ENCODE measurements around the gene ZNF385A.
A peak's percentile ranks its signal among the peaks of the same experiment; 100 is the strongest.

DNA sequence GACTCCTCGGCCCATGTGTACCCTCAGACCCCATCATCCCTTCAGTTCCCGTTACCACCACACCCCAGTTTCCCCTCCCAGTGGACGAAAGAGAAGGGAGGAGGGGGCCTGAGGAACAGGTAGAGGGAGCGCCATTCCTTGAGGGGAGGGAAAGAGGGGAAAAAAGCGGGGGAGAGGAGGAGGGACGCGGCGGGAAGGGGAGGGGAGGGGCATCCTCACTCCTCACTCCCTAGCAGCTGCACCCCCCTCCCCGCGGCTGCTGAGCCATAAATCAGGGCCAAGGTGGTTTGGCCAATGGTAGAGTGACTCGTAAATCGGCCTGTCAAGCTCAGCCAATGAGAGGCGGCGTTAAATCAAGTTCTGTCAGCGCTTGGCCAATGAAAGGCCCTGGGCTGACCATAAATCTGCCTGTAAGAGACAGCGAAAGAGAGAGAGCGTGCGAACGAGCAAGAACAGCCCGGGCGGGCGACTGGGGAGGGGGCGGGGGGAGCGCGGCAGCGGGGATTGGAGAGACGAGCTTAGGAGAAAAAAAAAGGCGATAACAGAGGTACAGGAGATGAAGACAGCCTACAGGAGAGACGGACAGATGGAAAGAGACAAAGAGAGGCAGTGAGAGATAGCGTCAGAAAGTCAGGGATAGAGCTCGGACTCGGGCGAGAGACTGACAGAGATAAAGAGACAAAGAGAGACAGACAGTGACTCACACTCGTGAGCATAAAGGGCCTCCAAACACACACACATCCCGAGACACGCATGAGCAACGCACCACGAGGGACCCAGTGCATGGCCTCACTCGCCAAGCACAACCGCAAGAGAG lies 25.4 kb downstream of the ZNF385A start:
- TF ChIP-seq CTCF (IDR thresholded peaks at IDR 0.05 in 4 of 5, conservative IDR thresholded peaks at IDR 0.05 in 1 of 5) (peak in 1 of 5 experiments; percentile 9), POLR2A (IDR thresholded peaks at IDR 0.05) (peak; percentile 52 to 72)
